ENCODE measurements around the gene TBXA2R. TPM values are rescaled to one million over a fixed set of nuclear protein-coding genes. Genes with fewer than 3 reads are reported as not detected.
A peak's percentile ranks its signal among the peaks of the same experiment; 100 is the strongest.
"Not testable (repeated sequence)": the region's sequence is repeated elsewhere in the genome, so short reads cannot be mapped to it uniquely, and the experiment has no call there.

Gene TBXA2R
- total RNA-seq, 1 donor = 4.3 TPM

DNA sequence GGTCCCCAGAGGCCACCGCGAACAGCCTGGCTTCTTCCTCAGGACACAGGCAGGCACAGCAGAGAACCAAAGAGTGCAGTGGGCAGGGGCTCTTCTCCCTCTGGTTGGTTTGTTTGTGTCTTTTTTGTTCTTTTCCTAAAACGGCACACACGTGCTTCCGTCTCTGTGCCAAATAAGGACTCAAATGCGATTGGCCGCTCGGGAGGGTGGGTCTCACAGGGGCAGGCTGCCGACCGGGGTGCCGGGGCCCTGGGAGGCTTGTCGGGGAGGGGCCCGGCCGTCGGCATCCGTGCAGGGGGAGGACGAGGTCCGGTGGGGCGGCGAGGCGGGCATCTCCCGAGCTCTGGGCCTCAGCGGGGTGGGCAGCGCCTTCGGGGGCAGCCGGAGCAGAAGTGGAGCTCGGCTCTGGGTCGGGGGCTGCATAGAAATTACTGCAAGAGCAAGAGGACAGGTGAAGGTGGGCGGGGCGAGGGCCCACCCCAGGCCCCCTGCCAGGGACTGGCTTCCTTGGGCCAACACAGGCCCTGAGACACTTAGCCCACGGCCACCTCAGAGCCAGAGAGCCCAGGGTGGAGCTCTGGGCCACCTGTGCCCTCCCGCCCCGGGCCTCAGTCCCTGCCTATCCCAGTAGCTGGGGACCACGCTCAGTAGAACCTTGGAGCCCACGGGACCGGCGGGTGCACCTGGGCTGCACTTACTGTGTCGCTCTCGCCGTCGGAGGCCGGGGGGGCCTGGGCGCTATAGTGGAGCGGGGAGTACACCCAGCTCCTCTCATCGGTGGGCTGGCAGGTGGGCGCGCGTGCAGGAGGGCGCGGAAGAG lies 26.3 kb upstream of the TBXA2R start:
- no peak overlapping the region for H3K4me3 ChIP-seq (ENCODE audit: low read depth, low read length)
- no peak for DNase-seq (ENCODE audit: low read depth)
- TF ChIP-seq, protein P1, sequence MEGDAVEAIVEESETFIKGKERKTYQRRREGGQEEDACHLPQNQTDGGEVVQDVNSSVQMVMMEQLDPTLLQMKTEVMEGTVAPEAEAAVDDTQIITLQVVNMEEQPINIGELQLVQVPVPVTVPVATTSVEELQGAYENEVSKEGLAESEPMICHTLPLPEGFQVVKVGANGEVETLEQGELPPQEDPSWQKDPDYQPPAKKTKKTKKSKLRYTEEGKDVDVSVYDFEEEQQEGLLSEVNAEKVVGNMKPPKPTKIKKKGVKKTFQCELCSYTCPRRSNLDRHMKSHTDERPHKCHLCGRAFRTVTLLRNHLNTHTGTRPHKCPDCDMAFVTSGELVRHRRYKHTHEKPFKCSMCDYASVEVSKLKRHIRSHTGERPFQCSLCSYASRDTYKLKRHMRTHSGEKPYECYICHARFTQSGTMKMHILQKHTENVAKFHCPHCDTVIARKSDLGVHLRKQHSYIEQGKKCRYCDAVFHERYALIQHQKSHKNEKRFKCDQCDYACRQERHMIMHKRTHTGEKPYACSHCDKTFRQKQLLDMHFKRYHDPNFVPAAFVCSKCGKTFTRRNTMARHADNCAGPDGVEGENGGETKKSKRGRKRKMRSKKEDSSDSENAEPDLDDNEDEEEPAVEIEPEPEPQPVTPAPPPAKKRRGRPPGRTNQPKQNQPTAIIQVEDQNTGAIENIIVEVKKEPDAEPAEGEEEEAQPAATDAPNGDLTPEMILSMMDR (IDR thresholded peaks at IDR 0.05; ENCODE audit: insufficient read depth, low read depth, low read length) = no peak

DNA sequence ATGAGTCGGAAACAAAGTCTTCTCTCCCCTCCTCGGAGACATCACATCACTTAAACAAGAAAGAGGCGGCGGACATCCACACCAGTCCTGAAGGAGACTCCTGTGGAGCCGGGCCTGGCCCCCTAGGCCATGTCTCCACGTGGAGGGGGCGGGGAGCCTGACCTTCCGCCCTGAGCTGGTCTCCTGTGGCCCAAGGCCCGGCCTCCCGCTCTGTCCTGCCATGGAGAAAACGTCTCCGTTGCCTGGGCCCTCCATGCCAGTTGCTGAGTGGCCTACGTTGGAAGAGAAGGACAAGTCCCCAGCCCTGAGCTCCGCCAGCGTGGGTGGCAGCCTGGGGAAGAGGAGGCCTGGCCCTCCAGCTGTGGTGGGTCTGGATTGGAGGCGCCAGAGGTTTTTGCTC lies 25.4 kb upstream of the TBXA2R start:
- no peak overlapping the region for H3K4me3 ChIP-seq (ENCODE audit: low read depth, low read length)

DNA sequence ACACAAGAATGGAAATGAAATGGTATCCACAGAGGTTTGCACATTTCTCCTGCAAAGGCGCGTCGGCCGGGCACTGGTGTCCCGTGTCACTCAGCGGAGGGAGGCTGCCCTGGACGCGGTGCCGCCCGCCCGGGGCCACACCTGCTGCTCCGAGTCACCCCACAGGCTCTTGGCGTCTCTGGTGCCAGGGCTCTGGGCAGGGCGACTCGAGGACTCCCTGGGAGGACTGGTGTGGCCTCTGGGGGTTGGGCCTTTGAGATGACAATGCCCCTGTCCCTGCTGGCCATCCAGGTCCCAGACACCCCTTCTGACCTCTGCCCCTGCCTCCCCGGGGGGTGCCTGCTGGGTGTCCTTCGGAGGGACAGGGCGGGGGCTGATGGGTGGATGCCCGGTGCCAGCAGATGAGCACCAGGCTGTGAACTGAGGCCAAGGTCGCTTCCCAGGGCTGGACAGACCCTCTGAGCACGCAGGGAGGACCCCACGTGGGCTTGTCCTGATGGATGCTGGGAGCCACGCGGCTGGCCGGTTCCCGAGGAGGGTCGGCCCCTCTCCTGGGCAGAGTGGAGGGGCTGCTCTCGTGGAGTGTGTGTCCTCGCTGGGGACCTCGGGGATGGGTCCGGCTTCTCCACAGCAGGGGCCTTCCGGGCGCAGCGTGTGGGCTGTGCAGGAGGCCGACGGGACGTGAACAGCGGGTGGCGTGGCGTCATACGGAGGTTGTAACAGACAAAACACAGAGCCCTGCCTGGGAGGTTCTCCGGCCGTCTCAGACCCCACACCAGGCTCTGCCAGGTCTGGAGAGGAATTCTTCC lies 24.6 kb upstream of the TBXA2R start:
- DNase-seq (ENCODE audit: low read depth) = no peak
- no peak overlapping the region for H3K4me3 ChIP-seq (ENCODE audit: low read depth, low read length)
- TF ChIP-seq, protein P1 (IDR thresholded peaks at IDR 0.05; ENCODE audit: insufficient read depth, low read depth, low read length) = no peak

More for the DNA sequence above, 25.4 kb upstream of the TBXA2R start:
- DNase-seq (ENCODE audit: low read depth) = no peak
- TF ChIP-seq, protein P1 (IDR thresholded peaks at IDR 0.05; ENCODE audit: insufficient read depth, low read depth, low read length) = no peak

DNA sequence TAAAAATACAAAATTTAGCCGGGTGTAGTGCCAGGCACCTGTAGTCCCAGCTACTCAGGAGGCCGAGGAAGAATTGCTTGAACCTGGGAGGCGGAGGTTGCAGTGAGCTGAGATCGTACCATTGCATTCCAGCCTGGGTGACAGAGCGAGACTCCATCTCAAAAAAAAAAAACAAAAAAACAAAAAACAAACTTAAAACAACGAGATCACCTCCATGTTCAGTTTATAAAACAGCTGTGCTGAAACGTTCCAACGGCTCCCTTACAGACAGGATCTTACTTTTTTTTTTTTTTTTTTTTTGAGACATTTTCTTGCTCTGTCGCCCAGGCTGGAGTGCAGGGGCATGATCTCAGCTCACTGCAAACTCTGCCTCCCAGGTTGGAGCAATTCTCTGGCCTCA lies 22.1 kb upstream of the TBXA2R start:
- DNase-seq (ENCODE audit: low read depth); H3K4me3 ChIP-seq (ENCODE audit: low read depth, low read length): not testable (repeated sequence)

DNA sequence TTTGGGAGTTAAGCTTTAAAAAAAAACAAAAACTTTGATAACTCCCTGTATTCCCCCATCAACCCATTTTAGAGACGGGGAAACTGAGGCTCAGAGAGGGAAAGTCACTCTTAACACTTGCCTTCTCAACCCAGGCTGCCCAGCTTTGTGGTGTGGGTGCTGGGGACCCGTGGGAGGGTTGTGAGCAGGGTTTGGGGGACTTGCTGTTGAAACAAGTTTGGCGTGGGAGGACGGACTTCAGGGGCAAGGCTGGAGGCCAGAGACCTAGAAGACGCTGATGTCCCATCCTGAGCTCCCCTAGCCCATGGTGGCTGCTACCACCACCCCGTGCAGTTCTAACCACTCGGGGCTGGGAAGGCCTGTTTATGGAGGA lies 20.7 kb upstream of the TBXA2R start:
- peak overlapping the region; percentile 36 for H3K4me3 ChIP-seq (ENCODE audit: low read depth, low read length)
- TF ChIP-seq, protein P1 (IDR thresholded peaks at IDR 0.05; ENCODE audit: insufficient read depth, low read depth, low read length) = no peak
- DNase-seq (ENCODE audit: low read depth) = no peak

DNA sequence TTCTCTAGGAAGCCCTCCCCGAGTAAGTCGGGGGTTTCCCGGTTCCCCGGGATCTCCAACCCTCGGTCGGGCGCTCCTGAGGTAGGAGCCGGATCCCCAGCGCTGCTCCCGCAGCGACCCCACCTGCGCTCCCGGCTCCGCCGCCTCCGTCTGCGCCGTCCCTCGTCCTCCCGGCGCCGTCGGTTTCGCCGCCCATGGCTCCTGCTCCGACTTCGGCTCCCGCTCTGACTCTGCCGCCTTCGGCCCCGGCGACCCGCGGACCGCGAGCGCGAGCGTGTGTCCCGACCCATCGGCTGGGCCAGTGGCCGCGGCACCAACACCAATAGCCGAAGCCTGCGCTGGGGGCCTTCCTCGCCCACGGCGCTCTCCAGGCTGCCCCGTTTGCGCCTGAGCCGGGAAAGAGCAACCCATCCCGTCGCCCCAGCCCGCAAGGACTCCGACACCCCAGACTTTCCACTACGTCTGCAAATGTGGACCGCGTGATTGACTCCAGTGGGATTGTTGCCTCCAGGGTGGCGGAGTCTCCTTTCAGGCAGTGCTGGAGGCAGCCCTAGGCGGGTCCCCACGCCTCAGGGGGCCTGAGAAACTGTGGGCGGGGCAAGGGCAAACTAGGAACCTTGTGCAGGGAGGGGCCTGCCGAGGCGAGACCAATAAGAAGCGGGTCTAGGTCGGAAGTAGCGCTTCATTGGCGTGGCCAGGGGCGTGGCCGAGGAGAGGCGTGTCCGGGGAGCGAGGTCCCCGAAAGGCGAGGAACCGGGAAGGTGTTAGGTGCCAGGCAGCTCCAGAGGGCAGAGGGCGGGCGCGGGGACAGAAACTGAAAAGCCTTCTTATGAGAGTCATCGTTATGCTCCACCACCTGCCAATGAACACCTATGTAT lies 20.0 kb upstream of the TBXA2R start, which contains the start of gene CACTIN:
Gene CACTIN, minus strand, starts transcription at position 318 of the 878 bp plus-strand sequence. Its CDS starts 28 bp downstream, at position 290.
- peak within 1 kb of the TSS; percentile 84 for H3K4me3 ChIP-seq (ENCODE audit: low read depth, low read length)
- peak; percentile 98 for DNase-seq (ENCODE audit: low read depth)
- TF ChIP-seq, protein P1 (IDR thresholded peaks at IDR 0.05; ENCODE audit: insufficient read depth, low read depth, low read length) = no peak

All from fibroblast of villous mesenchyme (primary cell).